ENCODE data around the gene ACKR1.

ACKR1 gene

GRCh38 chr1:159184201-159184600 lies 20.5 kb upstream of the ACKR1 start:
- H3K27me3 ChIP-seq, result peaks cover 2% of the 10 kb centered on the region; the same call in 1 of the 2 replicates
- TF ChIP-seq, protein P1, sequence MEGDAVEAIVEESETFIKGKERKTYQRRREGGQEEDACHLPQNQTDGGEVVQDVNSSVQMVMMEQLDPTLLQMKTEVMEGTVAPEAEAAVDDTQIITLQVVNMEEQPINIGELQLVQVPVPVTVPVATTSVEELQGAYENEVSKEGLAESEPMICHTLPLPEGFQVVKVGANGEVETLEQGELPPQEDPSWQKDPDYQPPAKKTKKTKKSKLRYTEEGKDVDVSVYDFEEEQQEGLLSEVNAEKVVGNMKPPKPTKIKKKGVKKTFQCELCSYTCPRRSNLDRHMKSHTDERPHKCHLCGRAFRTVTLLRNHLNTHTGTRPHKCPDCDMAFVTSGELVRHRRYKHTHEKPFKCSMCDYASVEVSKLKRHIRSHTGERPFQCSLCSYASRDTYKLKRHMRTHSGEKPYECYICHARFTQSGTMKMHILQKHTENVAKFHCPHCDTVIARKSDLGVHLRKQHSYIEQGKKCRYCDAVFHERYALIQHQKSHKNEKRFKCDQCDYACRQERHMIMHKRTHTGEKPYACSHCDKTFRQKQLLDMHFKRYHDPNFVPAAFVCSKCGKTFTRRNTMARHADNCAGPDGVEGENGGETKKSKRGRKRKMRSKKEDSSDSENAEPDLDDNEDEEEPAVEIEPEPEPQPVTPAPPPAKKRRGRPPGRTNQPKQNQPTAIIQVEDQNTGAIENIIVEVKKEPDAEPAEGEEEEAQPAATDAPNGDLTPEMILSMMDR (IDR thresholded peaks at IDR 0.05; ENCODE audit: low read depth, low read length), result no peak
- H3K4me1 ChIP-seq, result no peaks in the 10 kb centered on the region
- no peak for DNase-seq
- H3K4me3 ChIP-seq (ENCODE audit: low read depth, low read length), result no peak overlapping the region
- no peaks in the 10 kb centered on the region for H3K9me3 ChIP-seq
- no peaks in the 10 kb centered on the region for H3K36me3 ChIP-seq

GRCh38 chr1:159185121-159185520 lies 19.6 kb upstream of the ACKR1 start:
- Histone ChIP-seq H3K4me3 (ENCODE audit: low read depth, low read length) (no peak overlapping the region), H3K27me3 (peaks cover 7% of the 10 kb centered on the region; the same call in 1 of the 2 replicates), H3K9me3 (no peaks in the 10 kb centered on the region), H3K4me1 (no peaks in the 10 kb centered on the region), H3K36me3 (no peaks in the 10 kb centered on the region)
- TF ChIP-seq, protein P1 (IDR thresholded peaks at IDR 0.05; ENCODE audit: low read depth, low read length), result no peak
- DNase-seq, result no peak

GRCh38 chr1:159187033-159187432 lies 17.6 kb upstream of the ACKR1 start:
- H3K9me3 ChIP-seq, result no peaks in the 10 kb centered on the region
- H3K4me1 ChIP-seq, result no peaks in the 10 kb centered on the region
- H3K4me3 ChIP-seq (ENCODE audit: low read depth, low read length), result no peak overlapping the region
- no peaks in the 10 kb centered on the region for H3K36me3 ChIP-seq
- TF ChIP-seq, protein P1 (IDR thresholded peaks at IDR 0.05; ENCODE audit: low read depth, low read length), result no peak
- H3K27me3 ChIP-seq, result peaks cover 7% of the 10 kb centered on the region; the same call in 1 of the 2 replicates
- no peak for DNase-seq

GRCh38 chr1:159187647-159188374 lies 16.9 kb upstream of the ACKR1 start:
- no peak for DNase-seq
- no peaks in the 10 kb centered on the region for H3K4me1 ChIP-seq
- H3K36me3 ChIP-seq, result no peaks in the 10 kb centered on the region
- peaks cover 7% of the 10 kb centered on the region; the same call in 1 of the 2 replicates for H3K27me3 ChIP-seq
- no peak overlapping the region for H3K4me3 ChIP-seq (ENCODE audit: low read depth, low read length)
- H3K9me3 ChIP-seq, result no peaks in the 10 kb centered on the region
- TF ChIP-seq, protein P1 (IDR thresholded peaks at IDR 0.05; ENCODE audit: low read depth, low read length), result no peak

GRCh38 chr1:159188375-159188788 lies 16.3 kb upstream of the ACKR1 start:
- Histone ChIP-seq H3K27me3 (peaks cover 7% of the 10 kb centered on the region; the same call in 1 of the 2 replicates), H3K9me3 (no peaks in the 10 kb centered on the region), H3K4me3 (ENCODE audit: low read depth, low read length) (no peak overlapping the region), H3K4me1 (no peaks in the 10 kb centered on the region), H3K36me3 (no peaks in the 10 kb centered on the region)
- DNase-seq, result no peak
- TF ChIP-seq, protein P1 (IDR thresholded peaks at IDR 0.05; ENCODE audit: low read depth, low read length), result no peak

- no peak for DNase-seq
- Histone ChIP-seq H3K4me3 (ENCODE audit: low read depth, low read length) (no peak overlapping the region), H3K4me1 (no peaks in the 10 kb centered on the region), H3K36me3 (no peaks in the 10 kb centered on the region), H3K9me3 (no peaks in the 10 kb centered on the region), H3K27me3 (peaks cover 7% of the 10 kb centered on the region; the same call in 1 of the 2 replicates)
- TF ChIP-seq, protein P1 (IDR thresholded peaks at IDR 0.05; ENCODE audit: low read depth, low read length), result no peak
Measured at GRCh38 chr1:159190441-159190840, 14.2 kb upstream of the ACKR1 start.

Measured in BE2C (cell line).